Fibroblast of mammary gland (primary cell): ENCODE measurements around the gene TCOF1.

ENCODE experiments used
- DNase-seq: peaks from one replicate; pipeline ENCODE4 v3.0.0-alpha.2; 2010; ENCODE audit warnings: low read depth
- H3K4me3 ChIP-seq: 2 replicates; pipeline ENCODE4 v1.5.1; 2011; ENCODE audit warnings: low read depth, mild to moderate bottlenecking, low read length, moderate library complexity; ENCODE audit not compliant: control insufficient read depth
- TF ChIP-seq, protein P1 (sequence below): conservative IDR thresholded peaks from 2 replicates; pipeline ENCODE4 v1.5.1; 2011; ENCODE audit warnings: low read depth, low read length, inconsistent platforms; ENCODE audit not compliant: control insufficient read depth, insufficient read depth

Gene TCOF1

GRCh38 chr5:150399524-150400211 is 42.2 kb downstream of the TCOF1 start:
- DNase-seq, result no peak
- no peak overlapping the region for H3K4me3 ChIP-seq
- TF ChIP-seq, protein P1, sequence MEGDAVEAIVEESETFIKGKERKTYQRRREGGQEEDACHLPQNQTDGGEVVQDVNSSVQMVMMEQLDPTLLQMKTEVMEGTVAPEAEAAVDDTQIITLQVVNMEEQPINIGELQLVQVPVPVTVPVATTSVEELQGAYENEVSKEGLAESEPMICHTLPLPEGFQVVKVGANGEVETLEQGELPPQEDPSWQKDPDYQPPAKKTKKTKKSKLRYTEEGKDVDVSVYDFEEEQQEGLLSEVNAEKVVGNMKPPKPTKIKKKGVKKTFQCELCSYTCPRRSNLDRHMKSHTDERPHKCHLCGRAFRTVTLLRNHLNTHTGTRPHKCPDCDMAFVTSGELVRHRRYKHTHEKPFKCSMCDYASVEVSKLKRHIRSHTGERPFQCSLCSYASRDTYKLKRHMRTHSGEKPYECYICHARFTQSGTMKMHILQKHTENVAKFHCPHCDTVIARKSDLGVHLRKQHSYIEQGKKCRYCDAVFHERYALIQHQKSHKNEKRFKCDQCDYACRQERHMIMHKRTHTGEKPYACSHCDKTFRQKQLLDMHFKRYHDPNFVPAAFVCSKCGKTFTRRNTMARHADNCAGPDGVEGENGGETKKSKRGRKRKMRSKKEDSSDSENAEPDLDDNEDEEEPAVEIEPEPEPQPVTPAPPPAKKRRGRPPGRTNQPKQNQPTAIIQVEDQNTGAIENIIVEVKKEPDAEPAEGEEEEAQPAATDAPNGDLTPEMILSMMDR, result no peak

DNA sequence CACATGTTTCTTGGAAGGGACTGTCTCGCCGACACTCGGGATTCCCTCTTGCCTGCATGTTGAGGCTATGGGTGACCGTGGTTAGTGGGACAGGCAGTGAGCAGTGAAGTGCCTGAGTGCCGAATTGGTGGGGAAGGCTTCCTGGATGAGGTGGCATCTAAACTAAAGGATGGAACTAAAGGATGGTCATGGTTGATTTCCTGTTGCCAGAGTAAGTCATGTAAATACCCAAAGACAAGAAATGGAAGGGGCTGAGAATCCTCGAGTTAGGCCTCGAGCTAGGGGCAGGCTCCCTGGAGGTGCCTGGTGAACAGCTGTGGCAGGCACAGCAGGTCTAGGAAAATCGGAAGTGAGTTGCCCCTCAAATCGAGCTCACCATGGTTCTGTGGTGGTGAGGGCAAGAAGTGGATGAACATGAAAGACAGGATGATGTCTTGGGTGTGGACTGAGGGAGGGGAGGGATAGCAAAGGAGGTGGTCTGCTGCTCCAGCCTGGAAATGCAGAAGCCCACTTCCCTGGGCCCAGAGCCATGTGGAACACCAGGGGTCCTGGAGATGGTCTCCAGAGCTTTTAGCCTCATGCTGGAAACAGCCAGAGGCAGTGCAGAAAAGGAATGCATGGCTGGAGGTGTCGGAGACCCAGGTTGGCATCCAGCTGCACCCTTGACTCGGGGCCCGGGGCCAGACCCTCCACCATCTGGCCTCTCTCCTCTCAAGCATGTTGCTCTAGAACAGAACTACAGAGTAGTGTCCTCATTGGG is 43.0 kb downstream of the TCOF1 start:
- TF ChIP-seq, protein P1, result no peak
- no peak for DNase-seq
- no peak overlapping the region for H3K4me3 ChIP-seq

DNA sequence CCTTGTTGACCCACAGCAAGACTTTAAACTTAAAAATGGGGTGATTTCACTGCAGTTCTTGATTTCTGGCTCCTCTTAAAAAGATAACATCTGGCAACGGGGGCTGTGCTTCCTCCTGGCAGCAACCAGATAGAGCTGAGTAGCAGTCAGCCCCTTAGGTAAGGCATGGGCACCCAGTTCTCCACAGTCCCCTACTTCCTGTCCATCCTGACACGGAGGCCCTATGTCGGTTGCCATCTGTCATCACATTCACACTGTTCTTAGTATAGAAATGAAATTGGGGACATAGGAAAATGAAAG is 43.5 kb downstream of the TCOF1 start:
- no peak overlapping the region for H3K4me3 ChIP-seq
- TF ChIP-seq, protein P1, result no peak
- no peak for DNase-seq

GRCh38 chr5:150401376-150402228 is 44.1 kb downstream of the TCOF1 start:
- TF ChIP-seq, protein P1, result no peak
- H3K4me3 ChIP-seq, result no peak overlapping the region
- no peak for DNase-seq

- no peak for DNase-seq
These were observed 44.8 kb downstream of the TCOF1 start for GRCh38 chr5:150402229-150402773.

DNA sequence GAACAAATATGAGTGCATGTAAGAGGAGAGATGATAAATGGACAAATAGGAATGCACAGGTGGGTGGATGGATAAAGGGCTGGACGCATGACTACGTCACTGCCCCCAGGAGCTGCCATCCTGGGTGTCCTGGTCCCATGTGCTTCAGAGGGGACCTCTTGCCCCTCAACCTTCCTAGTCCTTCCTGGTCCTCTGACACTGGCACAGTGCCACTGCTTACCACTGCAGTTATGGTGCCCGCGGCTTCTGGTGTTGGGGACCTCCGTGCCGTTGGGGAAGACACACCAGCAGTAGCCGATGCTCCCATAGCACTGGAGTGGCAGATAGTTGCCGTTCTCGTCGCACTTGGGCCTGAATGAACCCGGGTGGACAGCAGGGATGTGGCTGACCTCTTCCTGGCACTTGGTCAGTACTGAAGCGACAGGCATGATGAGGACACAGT is 45.4 kb downstream of the TCOF1 start:
- no peak for DNase-seq
- TF ChIP-seq, protein P1, result no peak
- no peak overlapping the region for H3K4me3 ChIP-seq

More at GRCh38 chr5:150402229-150402773, 44.8 kb downstream of the TCOF1 start:
- TF ChIP-seq, protein P1, result no peak
- H3K4me3 ChIP-seq, result no peak overlapping the region
